ENCODE measurements around the gene NRAS. TPM values are rescaled to one million over a fixed set of nuclear protein-coding genes. Genes with fewer than 3 reads are reported as not detected.

Gene NRAS
- polyA plus RNA-seq, 1 of the 3 experiments (the other 2 are of a cell fraction), result 15.9 TPM

DNA sequence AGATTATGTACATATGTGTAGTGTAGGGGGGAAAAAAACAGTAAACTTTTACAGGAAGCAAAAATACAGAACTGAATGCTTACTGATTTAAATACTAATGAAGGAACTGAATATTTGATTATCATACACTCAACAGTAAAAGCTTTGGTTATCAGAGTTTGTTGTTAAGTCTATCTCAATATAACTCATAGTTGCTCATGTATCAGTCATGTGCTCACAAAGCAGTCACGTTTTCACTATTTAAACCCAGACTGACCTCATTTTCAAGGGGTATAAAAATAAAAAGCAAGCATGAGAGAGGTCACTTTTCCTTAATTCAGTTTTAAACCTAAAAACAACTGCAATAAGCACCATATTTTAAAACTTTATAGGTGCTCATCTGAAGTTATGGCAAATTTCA is 6.9 kb upstream of the NRAS start:
- H4K20me1 ChIP-seq (ENCODE audit: insufficient read depth), result no peaks in the 10 kb centered on the region
- no peaks in the 10 kb centered on the region for H3K9me2 ChIP-seq
- H3K79me2 ChIP-seq (ENCODE audit: insufficient read depth), result peaks cover 37% of the 10 kb centered on the region
- H3K4me1 ChIP-seq (ENCODE audit: control insufficient read depth in 1 of 2, insufficient read depth in 2 of 2, low read depth in 1 of 2, low read length in 1 of 2), result no peaks in the 10 kb centered on the region
- DNase-seq, result no peak
- CTCF ChIA-PET, result no interaction called here
- no peak for TF ChIP-seq ELF1 (IDR thresholded peaks at IDR 0.05)
- TF ChIP-seq REST (IDR thresholded peaks at IDR 0.05; ENCODE audit: low read depth, low read length), result no peak
- TF ChIP-seq EP300 (IDR thresholded peaks at IDR 0.05; ENCODE audit: borderline replicate concordance in 1 of 2, low read depth in 1 of 2, low read length in 1 of 2), result no peak
- TF ChIP-seq EZH2phosphoT487 (IDR thresholded peaks at IDR 0.05; ENCODE audit: borderline replicate concordance, low read depth), result no peak
- TF ChIP-seq FOXJ3 (CRISPR knock-in tag; IDR thresholded peaks at IDR 0.05), result no peak
- TF ChIP-seq, protein P1, sequence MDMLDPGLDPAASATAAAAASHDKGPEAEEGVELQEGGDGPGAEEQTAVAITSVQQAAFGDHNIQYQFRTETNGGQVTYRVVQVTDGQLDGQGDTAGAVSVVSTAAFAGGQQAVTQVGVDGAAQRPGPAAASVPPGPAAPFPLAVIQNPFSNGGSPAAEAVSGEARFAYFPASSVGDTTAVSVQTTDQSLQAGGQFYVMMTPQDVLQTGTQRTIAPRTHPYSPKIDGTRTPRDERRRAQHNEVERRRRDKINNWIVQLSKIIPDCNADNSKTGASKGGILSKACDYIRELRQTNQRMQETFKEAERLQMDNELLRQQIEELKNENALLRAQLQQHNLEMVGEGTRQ (IDR thresholded peaks at IDR 0.05; ENCODE audit: borderline replicate concordance, low read depth, low read length), result no peak
- TF ChIP-seq, protein P2, sequence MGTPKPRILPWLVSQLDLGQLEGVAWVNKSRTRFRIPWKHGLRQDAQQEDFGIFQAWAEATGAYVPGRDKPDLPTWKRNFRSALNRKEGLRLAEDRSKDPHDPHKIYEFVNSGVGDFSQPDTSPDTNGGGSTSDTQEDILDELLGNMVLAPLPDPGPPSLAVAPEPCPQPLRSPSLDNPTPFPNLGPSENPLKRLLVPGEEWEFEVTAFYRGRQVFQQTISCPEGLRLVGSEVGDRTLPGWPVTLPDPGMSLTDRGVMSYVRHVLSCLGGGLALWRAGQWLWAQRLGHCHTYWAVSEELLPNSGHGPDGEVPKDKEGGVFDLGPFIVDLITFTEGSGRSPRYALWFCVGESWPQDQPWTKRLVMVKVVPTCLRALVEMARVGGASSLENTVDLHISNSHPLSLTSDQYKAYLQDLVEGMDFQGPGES (IDR thresholded peaks at IDR 0.05; ENCODE audit: low read depth, low read length), result no peak
- TF ChIP-seq RXRA (IDR thresholded peaks at IDR 0.05; ENCODE audit: borderline replicate concordance, low read depth), result no peak
- POLR2A ChIA-PET, result no interaction called here
- no peaks in the 10 kb centered on the region for H3K27me3 ChIP-seq (ENCODE audit: insufficient read depth)
- no peak overlapping the region for H3K4me2 ChIP-seq
- H3K36me3 ChIP-seq (replicated peaks in 1 of 2; ENCODE audit: control insufficient read depth in 1 of 2, insufficient read depth in 2 of 2, low read length in 1 of 2), result peaks cover 89 to 93% of the 10 kb centered on the region in 2 experiments
- no peaks in the 10 kb centered on the region for H3K9me3 ChIP-seq
- peaks cover 39% of the 10 kb centered on the region for H3F3A ChIP-seq (replicated peaks; ENCODE audit: insufficient read depth)
- H3K9ac ChIP-seq, result no peak overlapping the region
- H3K4me3 ChIP-seq (ENCODE audit: low read depth in 2 of 2, low read length in 1 of 2), result no peak overlapping the region
- 32% methylated on average over 1 of the region's 1 CpG for WGBS (ENCODE audit: low lambda C conversion rate)
- H2AFZ ChIP-seq (ENCODE audit: low read depth), result no peak overlapping the region
- no peak overlapping the region for H3K27ac ChIP-seq (ENCODE audit: low read depth in 2 of 2, low read length in 1 of 2)

DNA sequence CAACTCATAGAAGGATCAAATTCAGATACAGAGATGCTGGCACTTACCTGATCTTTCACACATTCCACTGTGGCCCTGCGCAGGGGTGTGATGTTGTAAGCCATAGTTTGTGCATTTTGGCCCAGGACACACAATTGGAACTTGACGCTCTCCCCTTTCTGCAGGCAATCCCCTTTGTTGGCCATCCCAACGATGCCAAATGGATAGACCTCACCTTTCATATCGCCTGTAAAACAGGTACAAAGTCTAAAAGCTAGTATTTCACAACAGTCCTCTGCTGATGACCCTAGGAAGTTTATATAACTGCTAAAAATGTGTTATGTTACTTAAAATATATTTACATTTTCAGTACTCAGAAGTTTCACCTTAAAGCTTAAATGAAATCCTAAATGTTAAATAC is 3.9 kb upstream of the NRAS start:
- WGBS (ENCODE audit: low lambda C conversion rate), result 75% methylated on average over 4 of the region's 4 CpGs
- no peak for DNase-seq
- Histone ChIP-seq H3K4me2 (no peak overlapping the region), H3F3A (replicated peaks; ENCODE audit: insufficient read depth) (peaks cover 52% of the 10 kb centered on the region), H3K9me2 (no peaks in the 10 kb centered on the region), H3K9me3 (no peaks in the 10 kb centered on the region), H3K36me3 (replicated peaks in 1 of 2; ENCODE audit: control insufficient read depth in 1 of 2, insufficient read depth in 2 of 2, low read length in 1 of 2) (peaks cover 78 to 81% of the 10 kb centered on the region in 2 experiments), H2AFZ (ENCODE audit: low read depth) (no peak overlapping the region), H3K79me2 (ENCODE audit: insufficient read depth) (peaks cover 18% of the 10 kb centered on the region), H4K20me1 (ENCODE audit: insufficient read depth) (no peaks in the 10 kb centered on the region), H3K4me1 (ENCODE audit: control insufficient read depth in 1 of 2, insufficient read depth in 2 of 2, low read depth in 1 of 2, low read length in 1 of 2) (peaks cover 1 to 7% of the 10 kb centered on the region in 2 experiments; a peak in 3 of 4 replicates), H3K9ac (no peak overlapping the region), H3K4me3 (ENCODE audit: low read depth in 2 of 2, low read length in 1 of 2) (no peak overlapping the region), H3K27me3 (ENCODE audit: insufficient read depth) (no peaks in the 10 kb centered on the region), H3K27ac (ENCODE audit: low read depth in 2 of 2, low read length in 1 of 2) (peak overlapping the region in 1 of 2 experiments; percentile 53; a peak in 1 of 4 replicates)
- ChIA-PET CTCF (interaction anchor here (0.8 to 1.5 kb wide), 2 partner anchors 10 to 374 kb away, joined by 3 to 5 read pairs; no protein-coding TSS in a partner anchor), POLR2A (no interaction called here)
- TF ChIP-seq, protein P3, sequence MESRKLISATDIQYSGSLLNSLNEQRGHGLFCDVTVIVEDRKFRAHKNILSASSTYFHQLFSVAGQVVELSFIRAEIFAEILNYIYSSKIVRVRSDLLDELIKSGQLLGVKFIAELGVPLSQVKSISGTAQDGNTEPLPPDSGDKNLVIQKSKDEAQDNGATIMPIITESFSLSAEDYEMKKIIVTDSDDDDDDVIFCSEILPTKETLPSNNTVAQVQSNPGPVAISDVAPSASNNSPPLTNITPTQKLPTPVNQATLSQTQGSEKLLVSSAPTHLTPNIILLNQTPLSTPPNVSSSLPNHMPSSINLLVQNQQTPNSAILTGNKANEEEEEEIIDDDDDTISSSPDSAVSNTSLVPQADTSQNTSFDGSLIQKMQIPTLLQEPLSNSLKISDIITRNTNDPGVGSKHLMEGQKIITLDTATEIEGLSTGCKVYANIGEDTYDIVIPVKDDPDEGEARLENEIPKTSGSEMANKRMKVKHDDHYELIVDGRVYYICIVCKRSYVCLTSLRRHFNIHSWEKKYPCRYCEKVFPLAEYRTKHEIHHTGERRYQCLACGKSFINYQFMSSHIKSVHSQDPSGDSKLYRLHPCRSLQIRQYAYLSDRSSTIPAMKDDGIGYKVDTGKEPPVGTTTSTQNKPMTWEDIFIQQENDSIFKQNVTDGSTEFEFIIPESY (IDR thresholded peaks at IDR 0.05; ENCODE audit: borderline replicate concordance, low read depth), result no peak
- TF ChIP-seq ELF1 (IDR thresholded peaks at IDR 0.05) (no peak), CHD2 (IDR thresholded peaks at IDR 0.05; ENCODE audit: low read length, partially characterized antibody) (no peak), FOSL2 (IDR thresholded peaks at IDR 0.05; ENCODE audit: borderline replicate concordance, low read depth) (no peak), GATA2 (CRISPR knock-in tag; IDR thresholded peaks at IDR 0.05) (no peak), YY1 (IDR thresholded peaks at IDR 0.05; ENCODE audit: low read depth) (no peak)

Measured in SK-N-SH (cell line).